ENCODE measurements around the gene ING5. TPM values are rescaled to one million over a fixed set of nuclear protein-coding genes. Genes with fewer than 3 reads are reported as not detected.

ING5 gene
- total RNA-seq, 4 donors from 2014 or later, result 37.4 to 94.3 (median 56.3) TPM

DNA sequence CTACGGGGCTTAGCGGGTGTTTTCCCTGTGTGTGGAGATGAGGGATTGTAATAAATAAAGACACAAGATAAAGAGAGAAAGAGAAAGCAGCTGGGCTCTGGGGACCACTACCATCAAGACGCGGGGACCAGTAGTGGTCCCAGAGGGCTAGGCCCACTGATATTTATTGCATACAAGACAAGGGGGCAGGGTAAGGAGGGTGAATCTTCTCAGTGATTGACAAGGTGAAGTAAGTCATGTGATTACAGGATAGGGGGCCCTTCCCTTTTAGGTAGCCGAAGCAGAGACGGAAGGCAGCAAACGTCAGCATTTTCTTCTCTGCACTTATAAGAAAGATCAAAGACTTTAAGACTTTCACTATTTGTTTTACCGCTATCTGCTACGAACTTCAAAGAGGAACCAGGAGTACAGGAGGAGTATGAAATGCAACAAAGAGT lies 70.2 kb downstream of the ING5 start:
- Histone ChIP-seq H3K36me3 (no peaks in the 10 kb centered on the region), H3K27me3 (no peaks in the 10 kb centered on the region), H3K27ac (no peak overlapping the region), H3K9me3 (no peaks in the 10 kb centered on the region), H3K4me1 (peaks cover 5 to 44% (median 35%) of the 10 kb centered on the region in 4 donors), H3K4me3 (no peak overlapping the region)
- intact Hi-C loops (cut with DNase I; ENCODE audit: low total_unique reads), result no loop called here
- TF ChIP-seq POLR2A (IDR thresholded peaks at IDR 0.05), result no peak
- TF ChIP-seq, protein P1, sequence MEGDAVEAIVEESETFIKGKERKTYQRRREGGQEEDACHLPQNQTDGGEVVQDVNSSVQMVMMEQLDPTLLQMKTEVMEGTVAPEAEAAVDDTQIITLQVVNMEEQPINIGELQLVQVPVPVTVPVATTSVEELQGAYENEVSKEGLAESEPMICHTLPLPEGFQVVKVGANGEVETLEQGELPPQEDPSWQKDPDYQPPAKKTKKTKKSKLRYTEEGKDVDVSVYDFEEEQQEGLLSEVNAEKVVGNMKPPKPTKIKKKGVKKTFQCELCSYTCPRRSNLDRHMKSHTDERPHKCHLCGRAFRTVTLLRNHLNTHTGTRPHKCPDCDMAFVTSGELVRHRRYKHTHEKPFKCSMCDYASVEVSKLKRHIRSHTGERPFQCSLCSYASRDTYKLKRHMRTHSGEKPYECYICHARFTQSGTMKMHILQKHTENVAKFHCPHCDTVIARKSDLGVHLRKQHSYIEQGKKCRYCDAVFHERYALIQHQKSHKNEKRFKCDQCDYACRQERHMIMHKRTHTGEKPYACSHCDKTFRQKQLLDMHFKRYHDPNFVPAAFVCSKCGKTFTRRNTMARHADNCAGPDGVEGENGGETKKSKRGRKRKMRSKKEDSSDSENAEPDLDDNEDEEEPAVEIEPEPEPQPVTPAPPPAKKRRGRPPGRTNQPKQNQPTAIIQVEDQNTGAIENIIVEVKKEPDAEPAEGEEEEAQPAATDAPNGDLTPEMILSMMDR (IDR thresholded peaks at IDR 0.05), result no peak
- no peak for TF ChIP-seq EP300 (IDR thresholded peaks at IDR 0.05; ENCODE audit: low read depth)
- no peak for TF ChIP-seq POLR2AphosphoS5 (IDR thresholded peaks at IDR 0.05)
- 32 to 46% methylated on average over 9 of the region's 9 CpGs for WGBS, 2 donors (ENCODE audit: low coverage in 1 of 2)
- in situ Hi-C loops (cut with MboI; ENCODE audit: low pct_ligation_motif_present in 1 of 4, low pct_unique_long_range_greater_than_20kb in 1 of 4, low sequenced_read_pairs in 3 of 4), result no loop called here
- DNase-seq, result no peak

DNA sequence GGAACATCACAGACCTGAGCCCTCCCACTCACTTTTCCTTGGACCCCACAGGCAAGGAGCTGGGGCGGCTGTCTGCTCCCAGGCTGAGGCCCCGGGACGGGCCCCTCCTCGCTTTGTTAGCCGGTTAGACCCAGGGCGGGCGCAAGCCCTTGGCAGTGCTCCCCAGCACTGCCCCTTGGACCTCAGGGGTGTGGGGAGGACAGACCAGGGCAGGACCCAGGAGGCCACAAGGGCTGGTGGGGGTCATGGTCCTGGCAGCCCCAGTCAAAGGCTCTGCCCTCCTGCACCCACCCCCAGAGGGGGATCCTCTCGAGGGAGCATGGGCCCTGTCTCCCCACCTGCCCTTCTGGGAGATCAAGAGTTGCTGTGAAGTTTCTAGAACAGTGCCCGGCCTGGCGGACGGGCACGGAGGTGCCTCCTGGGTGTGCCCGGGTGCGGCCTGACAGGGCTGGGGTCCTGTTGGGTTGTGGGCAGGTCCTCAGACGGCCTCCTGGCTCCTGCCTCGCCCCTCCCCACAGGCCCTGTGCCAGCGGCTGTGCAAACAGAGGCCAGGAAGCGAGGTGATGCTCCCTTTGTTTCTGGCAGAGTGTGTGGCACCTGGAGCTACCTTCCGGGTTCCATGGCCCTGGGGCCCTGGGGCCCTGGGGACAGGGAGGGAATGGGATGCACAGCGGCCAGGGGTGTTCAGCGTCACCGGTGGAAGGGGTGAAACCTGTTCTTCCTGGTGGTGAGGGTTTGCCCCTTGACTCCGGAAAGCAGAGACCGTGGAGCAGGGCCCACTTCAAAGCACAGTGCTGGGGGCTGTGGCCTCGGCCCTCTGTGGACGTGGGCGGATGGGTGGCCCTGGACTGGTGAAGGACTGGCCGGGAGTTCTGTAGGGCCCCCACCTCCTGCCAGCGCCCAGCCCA lies 71.9 kb downstream of the ING5 start:
- peaks cover 5 to 47% (median 35%) of the 10 kb centered on the region in 4 donors for H3K4me1 ChIP-seq
- H3K4me3 ChIP-seq, result peak overlapping the region in 1 of 4 donors; percentile 16
- H3K27ac ChIP-seq, result peak overlapping the region; percentile 79 to 90 (median 84)
- no peaks in the 10 kb centered on the region for H3K27me3 ChIP-seq
- H3K36me3 ChIP-seq, result no peaks in the 10 kb centered on the region
- in situ Hi-C loops (cut with MboI; ENCODE audit: low pct_ligation_motif_present in 1 of 4, low pct_unique_long_range_greater_than_20kb in 1 of 4, low sequenced_read_pairs in 3 of 4), result no loop called here
- DNase-seq, result peak; percentile 87
- TF ChIP-seq POLR2AphosphoS5 (IDR thresholded peaks at IDR 0.05), result peak in 2 of 3 donors; percentile 40 to 62
- TF ChIP-seq POLR2A (IDR thresholded peaks at IDR 0.05), result peak; percentile 42
- TF ChIP-seq, protein P1 (IDR thresholded peaks at IDR 0.05), result peak in 2 of 5 experiments; percentile 34 to 61
- no peak for TF ChIP-seq EP300 (IDR thresholded peaks at IDR 0.05; ENCODE audit: low read depth)
- no peaks in the 10 kb centered on the region for H3K9me3 ChIP-seq
- 46% methylated on average over 22 of the region's 29 CpGs; no CpG with 5 or more reads in 1 of the 2 donors for WGBS, 2 donors (ENCODE audit: low coverage in 1 of 2)
- intact Hi-C loops (cut with DNase I; ENCODE audit: low total_unique reads), result no loop called here

DNA sequence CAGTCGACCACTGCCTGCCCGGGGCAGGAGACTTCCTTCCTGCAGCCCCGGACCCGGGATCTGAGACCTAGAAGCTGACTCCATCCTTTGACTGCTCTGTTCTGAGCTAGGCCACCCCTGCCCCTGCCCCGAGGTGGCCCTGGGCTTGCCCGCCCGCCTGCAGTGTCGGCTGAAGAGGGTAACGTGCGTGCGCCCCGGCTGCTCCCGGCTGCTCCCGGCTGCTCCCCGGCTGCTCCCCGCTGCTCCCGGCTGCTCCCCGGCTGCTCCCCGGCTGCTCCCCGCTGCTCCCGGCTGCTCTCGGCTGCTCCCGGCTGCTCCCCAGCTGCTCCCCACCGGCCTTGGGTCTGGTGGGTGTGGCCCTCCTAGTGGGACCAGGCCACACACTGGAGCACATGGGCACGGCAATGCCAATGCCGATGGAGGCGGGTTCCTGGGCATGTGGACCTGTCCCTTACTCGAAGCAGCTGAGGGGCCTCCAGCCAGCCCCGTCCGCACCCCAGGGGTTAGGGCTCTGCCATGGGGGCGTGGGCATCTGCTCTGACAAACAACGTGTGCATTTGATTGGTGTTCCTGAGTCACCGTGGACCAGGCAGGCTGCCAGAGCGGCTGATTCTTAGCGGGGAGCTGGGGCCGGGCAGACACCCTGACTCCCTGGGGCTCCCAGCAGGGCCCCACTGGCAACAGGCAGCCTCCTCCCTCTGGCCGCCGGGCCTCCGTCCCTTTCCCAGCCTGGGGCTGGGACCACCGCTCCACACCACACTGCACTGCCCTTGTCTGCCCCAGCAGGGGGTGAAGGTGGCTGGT lies 72.8 kb downstream of the ING5 start:
- in situ Hi-C loops (cut with MboI; ENCODE audit: low pct_ligation_motif_present in 1 of 4, low pct_unique_long_range_greater_than_20kb in 1 of 4, low sequenced_read_pairs in 3 of 4) (no loop called here), intact Hi-C loops (cut with DNase I; ENCODE audit: low total_unique reads) (no loop called here)
- no peak for TF ChIP-seq EP300 (IDR thresholded peaks at IDR 0.05; ENCODE audit: low read depth)
- no peak for TF ChIP-seq POLR2A (IDR thresholded peaks at IDR 0.05)
- TF ChIP-seq POLR2AphosphoS5 (IDR thresholded peaks at IDR 0.05), result peak in 2 of 3 donors; percentile 13 to 33
- Histone ChIP-seq H3K36me3 (no peaks in the 10 kb centered on the region), H3K4me3 (peak overlapping the region in 1 of 4 donors; percentile 16), H3K27me3 (no peaks in the 10 kb centered on the region), H3K27ac (peak overlapping the region; percentile 79 to 90 (median 84)), H3K4me1 (peaks cover 5 to 47% (median 35%) of the 10 kb centered on the region in 4 donors), H3K9me3 (no peaks in the 10 kb centered on the region)
- DNase-seq, result peak; percentile 79
- WGBS, 2 donors (ENCODE audit: low coverage in 1 of 2), result 49% methylated on average over 13 of the region's 40 CpGs; no CpG with 5 or more reads in 1 of the 2 donors

DNA sequence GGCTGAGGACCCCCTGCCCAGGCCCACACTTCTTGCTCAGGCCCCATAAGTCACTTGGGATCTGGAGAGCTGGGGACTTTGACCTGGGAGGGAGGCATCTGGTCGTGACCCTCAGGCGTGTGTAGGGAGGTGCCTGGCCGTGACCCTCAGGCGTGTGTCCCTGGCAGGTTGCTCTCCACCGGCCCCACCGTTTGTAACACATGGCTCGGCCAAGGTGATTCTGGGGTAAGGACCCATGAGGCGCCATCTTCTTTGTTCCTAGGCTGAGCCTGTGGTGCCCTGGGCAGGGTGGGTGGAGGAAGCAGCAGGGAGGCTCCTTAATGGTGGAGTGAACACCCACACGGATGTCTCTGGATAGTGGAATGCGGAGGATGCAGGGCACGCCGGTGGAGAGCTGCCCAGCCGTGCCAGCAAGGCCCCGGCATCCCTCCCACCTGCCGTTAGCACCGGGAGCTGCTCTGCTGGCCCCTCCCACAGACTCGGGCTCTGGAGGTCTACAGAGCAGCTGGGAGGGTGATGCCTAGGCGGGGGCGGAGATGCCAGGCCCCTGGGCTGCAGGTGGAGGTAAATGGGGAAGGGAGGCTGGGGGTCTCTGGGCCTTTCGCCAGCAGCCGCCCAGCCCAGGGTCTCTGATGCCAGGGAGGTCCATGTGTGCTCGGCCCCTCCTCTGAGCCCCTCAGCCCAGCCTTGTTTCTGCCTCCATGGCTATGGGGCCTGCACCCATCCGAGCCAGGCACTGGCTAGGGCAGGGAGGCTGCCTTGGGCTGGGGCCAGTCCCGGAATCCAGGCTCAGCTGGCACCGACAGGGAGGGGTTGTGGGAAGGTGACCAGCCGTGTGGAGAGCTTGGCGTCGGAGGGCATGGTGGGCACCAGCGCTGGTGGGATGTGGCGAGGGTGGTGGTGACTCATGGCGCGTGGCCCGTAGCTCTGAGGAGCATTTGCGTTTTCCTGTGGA lies 73.7 kb downstream of the ING5 start:
- Histone ChIP-seq H3K27me3 (no peaks in the 10 kb centered on the region), H3K27ac (peak overlapping the region; percentile 79 to 90 (median 84)), H3K9me3 (no peaks in the 10 kb centered on the region), H3K4me1 (peaks cover 5 to 47% (median 35%) of the 10 kb centered on the region in 4 donors), H3K36me3 (no peaks in the 10 kb centered on the region), H3K4me3 (peak overlapping the region in 1 of 4 donors; percentile 42)
- TF ChIP-seq POLR2AphosphoS5 (IDR thresholded peaks at IDR 0.05) (no peak), EP300 (IDR thresholded peaks at IDR 0.05; ENCODE audit: low read depth) (no peak), POLR2A (IDR thresholded peaks at IDR 0.05) (no peak)
- TF ChIP-seq, protein P1 (IDR thresholded peaks at IDR 0.05), result no peak
- no peak for DNase-seq
- WGBS, 2 donors (ENCODE audit: low coverage in 1 of 2), result 44% methylated on average over 34 of the region's 34 CpGs; no CpG with 5 or more reads in 1 of the 2 donors
- in situ Hi-C loops (cut with MboI; ENCODE audit: low pct_ligation_motif_present in 1 of 4, low pct_unique_long_range_greater_than_20kb in 1 of 4, low sequenced_read_pairs in 3 of 4) (no loop called here), intact Hi-C loops (cut with DNase I; ENCODE audit: low total_unique reads) (no loop called here)

All from transverse colon (tissue), 4 donors.